H1 (cell line): ENCODE results near the gene GCH1. TPM values are rescaled to one million over a fixed set of nuclear protein-coding genes. Genes with fewer than 3 reads are reported as not detected.

Experiments used
- CTCF ChIA-PET: fragments of 300-600 bp; sonication (Branson Sonifier 250); formaldehyde crosslinking; loops from one replicate; lab custom pipeline; 2021; ENCODE audit not compliant: partially characterized antibody; lab: Charles Lee
- POLR2A ChIA-PET: fragments of 300-600 bp; sonication (Branson Sonifier 250); formaldehyde crosslinking; loops from one replicate; lab custom pipeline; 2021; ENCODE audit warnings: inconsistent platforms; ENCODE audit not compliant: partially characterized antibody; lab: Charles Lee
- DNase-seq, 2 experiments: peaks; one replicate each; pipeline versions ENCODE4 v3.0.0 to v3.0.0-alpha.2; 2010 to 2022; ENCODE audit warnings: low spot score in 2 of 2, low read depth in 1 of 2, mixed read lengths in 1 of 2
- FAIRE-seq: peaks from 2 replicates; lab custom pipeline; 2011; peaks lifted over from hg19 to GRCh38; lab: Jason Lieb, UNC
- H2AFZ ChIP-seq: 2 replicates; pipeline ENCODE4 v1.8.1; 2012; ENCODE audit warnings: low read length, inconsistent platforms
- H2AK5ac ChIP-seq: 2 replicates; pipeline ENCODE4 v1.6.1; 2013; ENCODE audit warnings: low read depth, low read length
- H2BK120ac ChIP-seq: replicated peaks from 2 replicates; pipeline ENCODE3; 2013; ENCODE audit warnings: low read depth, low read length, inconsistent platforms
- H2BK12ac ChIP-seq: 2 replicates; pipeline ENCODE4 v1.6.1; 2013; ENCODE audit warnings: low read depth, low read length
- H2BK15ac ChIP-seq: 2 replicates; pipeline ENCODE4 v1.6.1; 2013; ENCODE audit warnings: low read length
- H2BK20ac ChIP-seq: 2 replicates; pipeline ENCODE4 v1.6.1; 2013; ENCODE audit warnings: low read length
- H2BK5ac ChIP-seq: 2 replicates; pipeline ENCODE4 v1.6.1; 2013; ENCODE audit warnings: low read depth, low read length
- H3K14ac ChIP-seq: 2 replicates; pipeline ENCODE4 v1.6.1; 2013; ENCODE audit warnings: inconsistent platforms; ENCODE audit not compliant: insufficient read length
- H3K18ac ChIP-seq: 2 replicates; pipeline ENCODE4 v1.6.1; 2013; ENCODE audit warnings: low read length; ENCODE audit errors: extremely low read depth
- H3K23ac ChIP-seq: 2 replicates; pipeline ENCODE4 v1.6.1; 2013; ENCODE audit warnings: inconsistent platforms; ENCODE audit not compliant: insufficient read length
- H3K23me2 ChIP-seq: 2 replicates; pipeline ENCODE4 v1.6.1; 2013; ENCODE audit warnings: low read depth, low read length
- H3K27ac ChIP-seq: 2 replicates; pipeline ENCODE4 v1.6.1; 2011; ENCODE audit warnings: low read depth, low read length, inconsistent platforms
- H3K27me3 ChIP-seq, 4 experiments: replicated peaks in 1 of 4; 1 replicate in 1 of 4; 2 replicates in 3 of 4; pipeline versions ENCODE4 v1.6.1 to v1.8.1; 2011 to 2013; ENCODE audit warnings: low read length in 3 of 4, mild to moderate bottlenecking in 3 of 4, inconsistent platforms in 2 of 4, mixed read lengths in 2 of 4, moderate library complexity in 1 of 4; ENCODE audit not compliant: control insufficient read depth in 3 of 4, insufficient read depth in 3 of 4; ENCODE audit errors: extremely low read depth in 1 of 4
- H3K36me3 ChIP-seq, 4 experiments: 2 replicates each; pipeline versions ENCODE4 v1.6.1 to v1.8.1; 2011 to 2013; ENCODE audit warnings: mild to moderate bottlenecking in 4 of 4, low read length in 3 of 4, moderate library complexity in 2 of 4, control low read depth in 1 of 4, inconsistent platforms in 1 of 4; ENCODE audit not compliant: insufficient read depth in 4 of 4, control insufficient read depth in 2 of 4
- H3K4ac ChIP-seq: replicated peaks from 2 replicates; pipeline ENCODE3; 2013; ENCODE audit warnings: low read length, low read depth, mixed read lengths, inconsistent platforms; ENCODE audit not compliant: insufficient read length
- H3K4me1 ChIP-seq, 4 experiments: replicated peaks in 1 of 4; 1 replicate in 1 of 4; 2 replicates in 3 of 4; pipeline versions ENCODE4 v1.6.1 to v1.8.1; 2011 to 2013; ENCODE audit warnings: low read length in 3 of 4, inconsistent platforms in 2 of 4, mixed read lengths in 1 of 4; ENCODE audit not compliant: insufficient read depth in 4 of 4, control insufficient read depth in 3 of 4
- H3K4me2 ChIP-seq, 2 experiments: 2 replicates each; pipeline versions ENCODE4 v1.6.1 to v1.8.1; 2011 to 2013; ENCODE audit warnings: low read depth in 2 of 2, low read length in 2 of 2, control low read depth in 1 of 2, inconsistent platforms in 1 of 2, mild to moderate bottlenecking in 1 of 2; ENCODE audit not compliant: insufficient read depth in 1 of 2
- H3K4me3 ChIP-seq, 4 experiments: fragments of 200-600, 300-600 bp in 1 of 4; sonication (generic), shearing (Covaris generic), sonication (Bioruptor Twin) in 1 of 4; 2 replicates each; pipeline versions ENCODE4 v1.5.1 to v1.8.1; 2011 to 2016; ENCODE audit warnings: low read length in 4 of 4, low read depth in 3 of 4, control low read depth in 2 of 4, inconsistent platforms in 2 of 4, mild to moderate bottlenecking in 2 of 4, mixed read lengths in 1 of 4, moderate library complexity in 1 of 4; ENCODE audit not compliant: insufficient read depth in 2 of 4; ENCODE audit errors: extremely low read depth in 1 of 4
- H3K56ac ChIP-seq: replicated peaks from 2 replicates; pipeline ENCODE3; 2013; ENCODE audit warnings: low read depth, mild to moderate bottlenecking, mixed read lengths, low read length, inconsistent platforms; ENCODE audit not compliant: insufficient read length
- H3K79me1 ChIP-seq: 2 replicates; pipeline ENCODE4 v1.6.1; 2013; ENCODE audit warnings: low read depth, low read length, control low read depth
- H3K79me2 ChIP-seq, 2 experiments: 2 replicates each; pipeline versions ENCODE4 v1.6.1 to v1.8.1; 2012 to 2013; ENCODE audit warnings: low read length in 2 of 2, mild to moderate bottlenecking in 2 of 2, inconsistent platforms in 1 of 2; ENCODE audit not compliant: insufficient read depth in 2 of 2, control insufficient read depth in 1 of 2
- H3K9ac ChIP-seq, 4 experiments: replicated peaks in 1 of 4; 1 replicate in 1 of 4; 2 replicates in 3 of 4; pipeline versions ENCODE4 v1.6.1 to v1.8.1; 2011 to 2013; ENCODE audit warnings: low read depth in 3 of 4, low read length in 3 of 4, control low read depth in 2 of 4, mild to moderate bottlenecking in 2 of 4, moderate library complexity in 2 of 4, inconsistent platforms in 1 of 4; ENCODE audit errors: extremely low read depth in 1 of 4
- H3K9me3 ChIP-seq, 2 experiments: 2 replicates each; pipeline versions ENCODE4 v1.6.1 to v1.8.1; 2012 to 2013; ENCODE audit warnings: mild to moderate bottlenecking in 2 of 2, moderate library complexity in 2 of 2, control low read depth in 1 of 2, inconsistent platforms in 1 of 2, low read depth in 1 of 2, low read length in 1 of 2, mixed read lengths in 1 of 2; ENCODE audit not compliant: insufficient read depth in 2 of 2
- H4K20me1 ChIP-seq, 2 experiments: replicated peaks in 1 of 2; 2 replicates each; pipeline versions ENCODE3 to v1.8.1; 2011 to 2013; ENCODE audit warnings: inconsistent platforms in 2 of 2, low read length in 2 of 2, mild to moderate bottlenecking in 1 of 2; ENCODE audit not compliant: insufficient read depth in 2 of 2, control insufficient read depth in 1 of 2
- H4K5ac ChIP-seq: 2 replicates; pipeline ENCODE4 v1.6.1; 2013; ENCODE audit warnings: low read length, low read depth, mixed read lengths, inconsistent platforms; ENCODE audit not compliant: insufficient read length
- H4K8ac ChIP-seq: 2 replicates; pipeline ENCODE4 v1.8.0; 2013; ENCODE audit warnings: mild to moderate bottlenecking, moderate library complexity, low read length, inconsistent platforms; ENCODE audit not compliant: insufficient read depth; ENCODE audit errors: extremely low read depth
- H4K91ac ChIP-seq: replicated peaks from 2 replicates; pipeline ENCODE3; 2013; ENCODE audit warnings: low read length, mixed read lengths, inconsistent platforms; ENCODE audit not compliant: insufficient read length
- CHD1 ChIP-seq: IDR thresholded peaks from 2 replicates; pipeline ENCODE4 v1.6.1; 2012; ENCODE audit warnings: low read depth, low read length, improper control_type of control experiment
- EGR1 ChIP-seq: IDR thresholded peaks from 2 replicates; pipeline ENCODE4 v1.6.1; 2011; ENCODE audit warnings: low read depth, low read length, borderline replicate concordance
- HDAC6 ChIP-seq: IDR thresholded peaks from one replicate; pipeline ENCODE4 v1.7.1; 2012; ENCODE audit warnings: low read depth, mild to moderate bottlenecking, inconsistent platforms, low read length, moderate library complexity
- RNF2 ChIP-seq: fragments of 200-900, 300-1000 bp; sonication (generic); IDR thresholded peaks from 2 replicates; pipeline ENCODE4 v1.7.1; 2016; ENCODE audit warnings: borderline replicate concordance, low read depth, mild to moderate bottlenecking, antibody characterized with exemption, low read length; ENCODE audit not compliant: poor library complexity, severe bottlenecking; ENCODE audit errors: missing control alignments
- SIRT6 ChIP-seq: IDR thresholded peaks from one replicate; pipeline ENCODE4 v1.7.1; 2012; ENCODE audit warnings: low read length, inconsistent platforms
- TAF7 ChIP-seq: optimal IDR thresholded peaks from 2 replicates; pipeline ENCODE3; 2011; ENCODE audit warnings: low read depth, mild to moderate bottlenecking, inconsistent platforms, low read length, moderate library complexity, borderline replicate concordance
- WGBS, 2 experiments: shearing (Covaris generic) in 1 of 2; methylation state at CpG; one replicate each; pipeline versions ENCODE4 v1.1.6 to v1.1.7; 2013 to 2015; ENCODE audit warnings: low lambda C conversion rate in 2 of 2, mixed read lengths in 2 of 2, inconsistent platforms in 1 of 2, low coverage in 1 of 2, missing lambda C conversion rate in 1 of 2; ENCODE audit not compliant: insufficient replicate concordance in 2 of 2, insufficient coverage in 1 of 2, insufficient read length in 1 of 2; ENCODE audit errors: extremely low coverage in 1 of 2, missing lambda C conversion rate in 1 of 2; 5-methylcytosine and 5-hydroxymethylcytosine counted together
- polyA plus RNA-seq, 7 experiments: library from polyadenylated mRNA; depleted of rRNA in 3 of 7; stranded (reverse) in 5 of 7; unstranded in 2 of 7; fragments of >200 nt in 5 of 7; fragments of 200-250 nt in 2 of 7; gene quantifications; 1 replicate in 5 of 7; 2 replicates in 1 of 7; 4 replicates in 1 of 7; pipeline versions ENCODE4 v1.2.1 to v1.2.3, GENCODE V29; 2011 to 2013; ENCODE audit warnings: missing spikeins in 2 of 7, mixed read lengths in 2 of 7
- total RNA-seq: library from RNA; stranded (reverse); fragmentation: NEBNext Ultra II Directional; extraction: Animal tissue kit (Norgen Biotek cat#: 25700); gene quantifications from 2 replicates; pipeline ENCODE4 v1.2.1, GENCODE V29; 2021

GCH1 gene
- total and polyA plus RNA-seq, 2 of the 8 experiments (the other 6 are each of a cell fraction or from before 2014, with no cell fraction given), result 7.3 to 7.9 TPM

- FAIRE-seq, result no peak
- TF ChIP-seq CHD1 (no peak), HDAC6 (no peak), SIRT6 (no peak), EGR1 (no peak), TAF7 (no peak), RNF2 (no peak)
Observed at GRCh38 chr14:54818201-54819133, 84.2 kb downstream of the GCH1 start.

More at GRCh38 chr14:54818201-54819133, 84.2 kb downstream of the GCH1 start:
- H3K18ac ChIP-seq, result no peak overlapping the region
- H3K79me2 ChIP-seq, result no peaks in the 10 kb centered on the region
- CTCF ChIA-PET, result interaction anchor here (1.1 to 2.8 kb wide), 11 partner anchors 9 to 85 kb away, joined by 3 to 23 read pairs (median 4); partner anchors contain the start of gene GCH1
- H3K36me3 ChIP-seq, result no peaks in the 10 kb centered on the region
- no peaks in the 10 kb centered on the region for H3K4me1 ChIP-seq
- no peak overlapping the region for H2AK5ac ChIP-seq
- H3K4ac ChIP-seq, result no peak overlapping the region
- H3K14ac ChIP-seq, result no peak overlapping the region
- H2BK15ac ChIP-seq, result no peak overlapping the region
- H3K23me2 ChIP-seq, result no peaks in the 10 kb centered on the region
- no peak overlapping the region for H2BK20ac ChIP-seq
- no peaks in the 10 kb centered on the region for H4K20me1 ChIP-seq
- H3K9me3 ChIP-seq, result no peaks in the 10 kb centered on the region
- no peak overlapping the region for H2BK12ac ChIP-seq
- 86% methylated on average over 14 of the region's 14 CpGs; no CpG with 5 or more reads in 1 of the 2 experiments for WGBS, 2 experiments
- no peak overlapping the region for H3K27ac ChIP-seq
- no peaks in the 10 kb centered on the region for H3K79me1 ChIP-seq
- H2AFZ ChIP-seq, result no peak overlapping the region
- H3K4me2 ChIP-seq, result no peak overlapping the region
- H3K4me3 ChIP-seq, result no peak overlapping the region
- no peak overlapping the region for H3K56ac ChIP-seq
- H4K91ac ChIP-seq, result no peak overlapping the region
- POLR2A ChIA-PET, result interaction anchor here (1.0 to 1.6 kb wide), 4 partner anchors 9 to 85 kb away, joined by 3 to 4 read pairs (median 3); no protein-coding TSS in a partner anchor
- no peak overlapping the region for H4K8ac ChIP-seq
- no peak overlapping the region for H3K9ac ChIP-seq
- no peak for DNase-seq
- H3K23ac ChIP-seq, result no peak overlapping the region
- H2BK5ac ChIP-seq, result no peak overlapping the region
- H2BK120ac ChIP-seq, result no peak overlapping the region
- H4K5ac ChIP-seq, result no peak overlapping the region
- no peaks in the 10 kb centered on the region for H3K27me3 ChIP-seq
